ENCODE data around the gene NMRK1.

- TF ChIP-seq CTCF (IDR thresholded peaks at IDR 0.05) (no peak), POLR2A (IDR thresholded peaks at IDR 0.05) (no peak), EP300 (IDR thresholded peaks at IDR 0.05) (no peak)
Measured at GRCh38 chr9:75051285-75051684, 36.7 kb downstream of the NMRK1 start.
